GM12873 (cell line): ENCODE measurements around the gene CPO.

ENCODE experiments used
- CTCF ChIP-seq: IDR thresholded peaks from 2 replicates; pipeline ENCODE4 v1.5.1; 2012; ENCODE audit warnings: low read depth, mild to moderate bottlenecking, moderate library complexity, low read length, control low read depth; ENCODE audit not compliant: insufficient read depth; ENCODE audit errors: missing control alignments

CPO gene

GRCh38 chr2:206991070-206991469 lies 51.8 kb downstream of the CPO start:
- no peak for TF ChIP-seq CTCF

- TF ChIP-seq CTCF: no peak
Measured at GRCh38 chr2:206993396-206993911, 54.1 kb downstream of the CPO start.

DNA sequence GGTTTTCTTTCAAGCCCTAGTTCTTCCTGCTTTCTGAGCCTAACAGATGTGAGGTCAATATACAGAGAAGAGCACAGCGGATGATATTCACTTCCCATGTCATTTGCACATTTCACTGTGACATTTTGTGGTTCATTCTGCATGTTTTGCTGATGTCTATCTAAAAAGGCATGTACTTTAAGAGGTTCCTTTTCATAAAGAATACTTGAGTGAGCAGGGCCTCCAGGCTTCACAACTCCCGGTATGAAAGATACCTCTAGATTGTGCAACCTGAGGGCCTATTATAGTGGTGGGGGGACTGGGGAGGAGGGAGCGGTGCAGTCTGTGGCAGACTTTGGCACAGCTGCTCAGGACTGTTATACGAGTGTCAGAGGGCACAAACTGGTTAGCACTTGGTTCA lies 54.6 kb downstream of the CPO start:
- TF ChIP-seq CTCF: no peak

DNA sequence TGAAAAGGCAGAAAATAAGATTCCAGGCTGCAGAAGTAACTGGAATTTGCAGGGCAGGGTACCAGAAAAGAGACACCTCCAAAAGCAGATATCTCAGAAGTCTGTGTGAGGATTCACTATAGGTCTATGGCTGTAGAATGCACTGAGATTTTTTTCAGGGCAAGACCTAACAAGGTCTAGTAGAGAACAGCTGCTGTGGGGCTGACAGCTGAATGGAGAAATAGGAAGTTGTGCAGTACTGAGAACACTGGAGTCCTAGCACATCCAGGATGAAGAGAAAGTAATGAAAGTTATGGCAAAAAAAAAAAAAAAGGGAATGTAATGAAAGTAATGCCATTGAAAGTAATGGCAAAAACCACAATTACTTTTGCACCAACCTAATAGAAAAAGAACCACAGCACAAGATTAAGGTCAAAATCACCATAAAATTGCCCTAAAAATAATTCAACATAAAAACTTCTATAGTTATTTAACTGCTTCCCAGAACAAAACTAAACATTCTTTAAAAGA lies 57.3 kb downstream of the CPO start:
- TF ChIP-seq CTCF: no peak

DNA sequence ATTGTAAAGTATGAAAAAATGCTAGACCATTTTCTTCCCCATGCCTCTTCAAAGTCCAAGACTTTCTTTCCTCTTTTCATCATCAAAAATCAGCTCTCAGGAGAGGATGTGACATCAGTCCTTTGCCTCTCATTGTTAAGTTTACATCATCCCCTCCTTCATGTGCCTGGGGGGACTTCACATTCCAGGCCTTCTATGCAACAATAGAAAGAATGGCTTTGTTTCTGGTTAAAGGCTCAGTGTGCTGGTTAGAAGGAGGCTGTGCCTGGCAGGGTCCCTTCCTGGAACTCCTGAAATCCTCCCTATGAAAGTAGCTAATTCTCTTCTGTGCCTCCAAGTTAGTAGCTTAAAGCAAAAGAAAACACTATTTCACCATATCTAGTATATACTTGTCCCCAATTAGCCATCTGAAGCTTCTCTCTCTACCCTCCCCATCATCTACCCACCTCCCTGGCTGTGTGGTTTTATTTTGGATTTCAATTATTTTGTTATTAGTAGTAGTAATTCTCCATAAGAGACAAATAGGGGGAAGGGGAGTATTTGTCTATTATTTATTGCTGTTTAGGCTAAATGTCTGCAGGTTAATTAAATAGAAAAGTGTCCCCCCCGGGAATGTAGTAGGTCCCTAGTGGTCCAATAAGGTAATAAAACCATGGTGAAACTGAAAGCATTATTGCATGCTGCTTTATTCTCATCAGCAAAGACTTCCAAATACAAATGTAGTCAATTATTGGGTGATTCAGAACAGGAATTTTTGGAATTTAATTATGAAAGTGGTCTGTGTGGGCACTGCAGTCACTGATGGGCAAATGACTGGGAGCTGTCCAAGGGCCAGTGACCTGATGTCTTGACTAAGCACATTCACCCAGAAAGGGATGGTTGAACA lies 69.0 kb downstream of the CPO start:
- TF ChIP-seq CTCF: no peak

- no peak for TF ChIP-seq CTCF
Measured at GRCh38 chr2:207012461-207012860, 73.1 kb downstream of the CPO start.

GRCh38 chr2:207014424-207014823 lies 75.1 kb downstream of the CPO start:
- no peak for TF ChIP-seq CTCF
